ENCODE measurements around the gene MICU2. TPM values are rescaled to one million over a fixed set of nuclear protein-coding genes. Genes with fewer than 3 reads are reported as not detected.

Gene MICU2
- total RNA-seq, 3 donors from 2014 or later, result 34.4 to 47.5 (median 47.2) TPM

- no peak for TF ChIP-seq CTCF (IDR thresholded peaks at IDR 0.05)
- DNase-seq (peak; percentile 92 to 98 (median 96)), ATAC-seq (peak; percentile 98)
- no peaks in the 10 kb centered on the region for H3K36me3 ChIP-seq (ENCODE audit: low read depth)
- peak within 1 kb of the TSS; percentile 90 for H3K4me3 ChIP-seq
- H3K4me1 ChIP-seq (ENCODE audit: low read depth), result peaks cover 7% of the 10 kb centered on the region
- no peaks in the 10 kb centered on the region for H3K9me3 ChIP-seq
- intact Hi-C loops (cut with DNase I, micrococcal nuclease), result no loop called here
Observed at GRCh38 chr13:21458813-21459701, 144.9 kb downstream of the MICU2 start, which contains the start of gene ZDHHC20. Gene ZDHHC20 (minus strand): TSS chr13:21459303. CDS start chr13:21459171, 132 bp downstream.

- peaks cover 7% of the 10 kb centered on the region for H3K4me1 ChIP-seq (ENCODE audit: low read depth)
- H3K36me3 ChIP-seq (ENCODE audit: low read depth), result no peaks in the 10 kb centered on the region
- no peaks in the 10 kb centered on the region for H3K9me3 ChIP-seq
- ATAC-seq (peak; percentile 47), DNase-seq (peak; percentile 73 to 76 (median 74))
- TF ChIP-seq CTCF (IDR thresholded peaks at IDR 0.05), result no peak
- H3K4me3 ChIP-seq, result peak overlapping the region; percentile 90
- intact Hi-C loops (cut with DNase I, micrococcal nuclease), result no loop called here
Observed at GRCh38 chr13:21458451-21458812, 145.5 kb downstream of the MICU2 start.

- H3K4me3 ChIP-seq, result no peak overlapping the region
- no peaks in the 10 kb centered on the region for H3K36me3 ChIP-seq (ENCODE audit: low read depth)
- H3K9me3 ChIP-seq, result no peaks in the 10 kb centered on the region
- peak; percentile 77 for ATAC-seq
- TF ChIP-seq CTCF (IDR thresholded peaks at IDR 0.05), result no peak
- peaks cover 7% of the 10 kb centered on the region for H3K4me1 ChIP-seq (ENCODE audit: low read depth)
- DNase-seq, result no peak
- intact Hi-C loops (cut with DNase I, micrococcal nuclease), result no loop called here
Observed at GRCh38 chr13:21453387-21454081, 150.4 kb downstream of the MICU2 start.

- Histone ChIP-seq H3K4me3 (no peak overlapping the region), H3K36me3 (ENCODE audit: low read depth) (no peaks in the 10 kb centered on the region), H3K9me3 (no peaks in the 10 kb centered on the region), H3K4me1 (ENCODE audit: low read depth) (no peaks in the 10 kb centered on the region)
- ATAC-seq (no peak), DNase-seq (no peak)
- intact Hi-C loops (cut with DNase I, micrococcal nuclease), result no loop called here
- TF ChIP-seq CTCF (IDR thresholded peaks at IDR 0.05), result no peak
Observed at GRCh38 chr13:21450936-21451335, 153.0 kb downstream of the MICU2 start.

- Histone ChIP-seq H3K4me1 (ENCODE audit: low read depth) (peaks cover 3% of the 10 kb centered on the region), H3K9me3 (no peaks in the 10 kb centered on the region), H3K36me3 (ENCODE audit: low read depth) (no peaks in the 10 kb centered on the region), H3K4me3 (no peak overlapping the region)
- no peak for TF ChIP-seq CTCF (IDR thresholded peaks at IDR 0.05)
- intact Hi-C loops (cut with DNase I, micrococcal nuclease), result no loop called here
- ATAC-seq (no peak), DNase-seq (no peak)
Observed at GRCh38 chr13:21446656-21447055, 157.3 kb downstream of the MICU2 start.

All from mucosa of descending colon (tissue), 3 donors.